ENCODE measurements around the gene RIN1.
A peak's percentile ranks its signal among the peaks of the same experiment; 100 is the strongest.
"Not testable (repeated sequence)": the region's sequence is repeated elsewhere in the genome, so short reads cannot be mapped to it uniquely, and the experiment has no call there.

The RIN1 gene

DNA sequence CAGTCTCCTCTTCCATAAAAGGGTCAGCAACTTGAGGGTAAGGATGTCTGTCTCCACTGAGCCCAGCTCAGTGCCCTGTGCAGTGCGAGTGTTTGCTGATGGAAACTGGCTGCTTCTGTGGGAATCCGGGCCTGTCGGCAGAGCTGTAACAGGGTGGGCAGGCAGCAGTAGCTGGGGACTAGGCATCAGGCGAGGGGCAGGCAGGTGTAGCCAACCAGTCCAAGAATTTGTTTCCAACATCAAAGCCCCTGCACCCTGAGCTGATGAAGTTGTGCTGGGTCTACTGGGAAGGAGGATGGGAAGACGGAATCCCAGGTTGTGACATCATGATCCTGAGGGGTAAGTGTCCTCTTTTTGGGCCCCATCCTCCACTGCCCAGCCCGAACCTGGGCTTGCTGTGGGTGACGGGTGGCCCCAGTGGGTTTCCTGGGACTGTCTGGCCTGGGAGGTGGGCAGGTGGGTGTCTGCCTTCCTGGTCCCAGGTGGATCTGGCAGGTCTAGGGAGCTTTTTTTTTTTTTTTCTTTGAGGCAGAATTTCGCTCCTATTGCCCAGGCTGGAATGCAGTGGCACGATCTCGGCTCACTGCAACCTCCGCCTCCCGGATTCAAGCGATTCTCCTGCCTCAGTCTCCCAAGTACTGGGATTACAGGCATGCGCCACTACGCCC, 24.3 kb upstream of the RIN1 start:
- DNase-seq = no peak

DNA sequence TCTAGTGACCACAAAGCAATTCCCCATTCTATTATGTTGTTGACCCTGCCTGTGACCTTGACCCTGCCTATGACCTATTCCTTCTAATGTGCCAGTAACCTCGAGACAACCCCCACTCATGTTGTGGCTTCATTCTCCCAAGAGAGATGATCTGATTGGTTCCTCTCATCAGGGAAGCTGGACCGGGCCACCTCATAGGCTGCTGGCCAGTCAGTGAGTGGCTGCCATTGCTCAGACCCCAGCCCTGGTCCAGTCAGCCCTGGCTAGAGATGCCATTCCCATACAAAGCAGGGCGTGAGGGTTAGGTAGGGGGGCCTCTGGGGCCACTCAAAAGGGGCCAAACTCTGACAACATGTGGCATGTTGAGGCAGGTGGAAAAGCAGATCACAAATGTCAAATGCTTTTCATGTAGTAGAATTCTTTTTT, 23.4 kb upstream of the RIN1 start:
- DNase-seq = no peak

DNA sequence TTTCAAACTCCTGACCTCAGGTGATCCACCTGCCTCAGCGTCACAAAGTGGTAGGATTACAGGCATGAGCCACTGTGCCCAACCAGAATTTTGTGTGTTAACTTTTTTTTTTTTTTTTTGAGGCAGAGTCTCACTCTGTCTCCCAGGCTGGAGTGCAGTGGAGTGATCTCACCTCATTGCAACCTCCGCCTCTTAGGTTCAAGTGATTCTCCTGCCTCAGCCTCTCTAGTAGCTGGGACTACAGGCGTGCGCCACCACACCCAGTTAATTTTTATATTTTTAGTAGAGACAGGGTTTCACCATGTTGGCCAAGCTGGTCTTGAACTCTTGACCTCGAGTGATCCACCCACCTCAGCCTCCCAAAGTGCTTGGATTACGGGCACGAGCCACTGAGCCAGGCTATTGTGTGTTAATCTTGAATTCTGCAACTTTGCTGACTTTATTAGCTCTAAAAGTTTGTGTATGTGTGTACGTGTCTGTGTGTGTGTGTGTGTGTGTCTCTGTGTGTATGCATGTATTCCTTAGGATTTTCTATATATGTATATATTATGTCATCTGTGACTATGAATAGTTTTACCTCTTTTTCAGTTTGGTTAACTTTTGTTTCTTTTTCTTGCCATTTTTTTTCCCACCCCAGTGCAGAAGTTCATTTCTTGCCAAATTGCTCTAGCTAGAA, 14.5 kb upstream of the RIN1 start:
- DNase-seq = not testable (repeated sequence)

DNA sequence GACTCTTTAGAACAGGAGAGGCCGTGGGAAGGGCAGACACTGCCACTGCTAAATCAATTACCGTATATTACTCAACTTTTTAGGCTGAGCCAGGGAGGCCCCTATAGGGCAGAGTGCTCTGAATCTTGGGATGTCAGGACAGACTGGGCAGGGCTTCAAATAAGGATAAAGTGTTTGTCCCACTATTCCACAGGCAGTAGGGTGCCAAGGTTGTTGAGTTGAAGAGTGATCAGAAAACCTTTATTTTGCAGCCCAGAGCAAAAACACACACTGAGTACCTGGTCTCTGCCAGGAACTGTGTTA, 12.8 kb upstream of the RIN1 start:
- no peak for DNase-seq

DNA sequence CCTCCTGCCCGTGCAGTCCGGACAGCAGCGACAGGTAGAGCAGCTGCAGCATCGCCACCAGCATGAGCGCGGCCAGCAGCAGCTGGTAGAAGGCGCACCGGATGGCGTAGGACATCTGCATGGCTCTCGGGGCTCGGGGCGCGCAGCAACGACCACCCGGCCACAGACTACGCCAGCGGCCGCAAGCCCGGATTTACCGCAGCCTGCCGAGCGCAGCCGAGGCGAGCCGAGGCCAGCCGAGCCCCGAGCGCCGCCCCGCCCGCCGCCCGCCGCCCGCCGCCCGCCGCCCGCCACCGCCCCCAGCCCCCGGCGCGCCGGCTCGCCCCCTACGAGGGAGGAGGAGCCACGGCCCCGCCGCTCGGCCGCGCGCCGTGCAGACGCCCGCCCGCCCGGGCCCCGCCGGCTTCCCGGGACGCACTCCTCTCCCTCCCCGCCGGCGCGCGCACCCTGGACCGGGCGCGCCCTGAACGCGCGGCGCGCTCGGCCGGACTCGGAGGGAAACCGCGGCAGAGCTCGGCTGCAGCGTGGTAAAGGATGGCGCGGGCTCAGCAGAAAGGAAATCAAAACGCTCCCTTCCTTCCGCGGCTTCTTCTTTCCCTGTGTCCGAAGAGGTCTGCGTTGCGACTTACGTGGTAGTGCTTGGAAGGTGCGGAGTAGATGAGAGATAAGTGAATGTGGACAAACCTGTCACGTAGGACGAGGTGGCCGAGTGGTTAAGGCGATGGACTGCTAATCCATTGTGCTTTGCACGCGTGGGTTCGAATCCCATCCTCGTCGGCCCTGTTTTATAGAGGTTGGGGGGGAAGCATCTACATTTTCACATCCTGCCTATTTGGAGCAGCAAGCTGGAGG, 11.4 kb upstream of the RIN1 start, which contains the start of gene B4GAT1:
TSS of gene B4GAT1 (minus strand) at position 205 of the 852 bp plus-strand sequence. CDS start at position 121, 84 bp downstream.
- peak; percentile 76 to 78 for DNase-seq

DNA sequence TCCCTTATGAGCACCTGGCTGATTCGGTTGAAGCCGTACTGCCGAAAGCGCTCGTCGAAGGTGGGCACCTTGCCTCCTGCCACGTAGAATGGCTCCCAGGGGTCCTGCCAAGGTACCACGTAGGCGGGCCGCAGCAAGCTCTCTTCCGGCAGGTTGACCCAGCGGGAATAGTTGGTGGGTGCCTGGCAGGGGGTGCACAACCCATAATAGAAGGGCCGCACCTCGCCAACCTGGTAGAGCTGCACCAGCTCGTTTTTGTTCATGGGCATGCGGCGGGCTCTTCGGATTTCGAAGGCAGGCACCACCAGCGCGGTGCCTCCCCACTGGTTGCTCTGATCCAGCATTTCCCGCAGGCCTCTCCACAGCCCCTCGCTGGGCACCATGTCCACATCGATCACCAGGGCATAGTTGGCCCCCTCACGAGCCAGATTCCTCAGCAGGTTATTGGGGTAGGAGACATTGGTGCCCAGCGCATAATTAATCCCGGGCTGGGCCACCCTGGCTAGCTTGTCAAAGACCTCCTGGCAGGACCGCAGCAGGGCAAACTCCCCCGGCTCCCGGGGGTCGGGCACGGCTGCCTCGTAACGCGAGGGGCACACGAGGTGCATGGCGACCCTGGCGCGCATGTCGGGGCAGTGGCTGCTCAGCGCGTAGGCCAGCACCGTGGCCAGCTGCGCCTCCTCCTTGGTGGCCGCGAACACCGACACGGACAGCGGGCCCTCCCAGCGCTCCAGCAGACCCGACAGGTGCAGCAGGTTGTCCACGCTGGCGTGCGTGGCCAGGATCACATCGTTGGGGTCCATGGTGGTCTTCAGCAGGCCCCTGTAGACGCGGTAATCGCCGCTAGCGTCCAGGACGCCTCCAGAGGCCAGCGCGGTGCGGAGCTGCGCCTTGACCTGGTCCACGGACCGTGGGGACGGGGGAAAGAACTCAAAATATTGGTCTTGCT, 10.5 kb upstream of the RIN1 start:
- DNase-seq = no peak

DNA sequence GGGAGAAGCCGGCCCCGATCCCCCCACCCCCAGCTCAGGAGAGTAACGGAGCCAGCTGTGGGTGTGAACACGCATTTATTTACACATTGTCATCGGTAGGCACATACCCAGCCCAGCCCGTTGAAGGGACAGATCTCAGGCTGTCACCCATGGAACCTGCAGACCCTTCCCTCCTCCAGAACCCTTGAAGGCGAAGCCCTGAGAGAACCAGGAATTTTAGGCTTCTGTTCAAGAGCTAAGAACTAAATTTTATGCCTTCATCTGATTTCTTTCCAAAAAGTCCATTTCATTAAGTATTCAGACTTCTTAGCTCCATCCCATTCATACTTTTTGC, 9.0 kb upstream of the RIN1 start:
- DNase-seq = no peak

DNA sequence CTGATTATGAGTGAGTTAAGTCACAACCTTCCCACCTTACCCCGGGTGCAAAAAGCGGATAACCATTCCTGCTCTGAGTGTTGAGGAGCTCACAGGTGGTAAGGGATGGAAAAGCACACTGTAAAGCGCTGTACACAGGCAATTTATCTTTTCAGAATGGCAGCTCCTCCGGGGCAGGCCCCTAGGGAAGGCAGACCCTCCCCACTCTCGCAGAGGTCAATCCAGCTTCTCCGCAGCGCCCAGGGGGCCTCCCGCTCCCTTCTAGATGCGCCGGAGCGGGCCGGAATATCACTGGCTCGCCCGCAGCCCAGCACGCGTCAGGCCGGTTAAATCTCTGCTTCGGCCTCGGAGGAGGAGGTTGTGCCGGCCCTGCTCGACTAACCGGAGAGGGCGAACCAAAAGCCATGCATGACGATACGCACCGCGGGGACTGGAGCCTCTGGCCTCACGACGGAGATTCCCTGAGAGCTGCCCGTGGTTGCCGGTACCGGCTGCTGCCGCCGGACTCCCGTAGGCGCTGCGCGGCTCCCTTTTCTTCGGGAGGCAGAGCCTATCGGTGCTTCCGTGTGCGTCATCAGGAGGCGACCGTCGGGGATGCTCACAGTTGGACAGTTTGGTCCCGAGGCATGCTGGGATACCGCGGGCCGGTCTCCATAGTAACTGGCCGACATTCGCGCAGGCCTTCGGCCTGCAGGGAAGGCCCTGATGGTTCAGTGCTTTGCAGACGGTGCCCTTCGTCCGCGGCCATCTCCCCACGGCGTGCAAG, 8.5 kb upstream of the RIN1 start, which contains the start of gene BRMS1:
TSS of gene BRMS1 (minus strand) at position 555 of the 766 bp plus-strand sequence. CDS start 2,870 bp downstream, outside the sequence.
- peak; percentile 93 to 98 for DNase-seq

DNA sequence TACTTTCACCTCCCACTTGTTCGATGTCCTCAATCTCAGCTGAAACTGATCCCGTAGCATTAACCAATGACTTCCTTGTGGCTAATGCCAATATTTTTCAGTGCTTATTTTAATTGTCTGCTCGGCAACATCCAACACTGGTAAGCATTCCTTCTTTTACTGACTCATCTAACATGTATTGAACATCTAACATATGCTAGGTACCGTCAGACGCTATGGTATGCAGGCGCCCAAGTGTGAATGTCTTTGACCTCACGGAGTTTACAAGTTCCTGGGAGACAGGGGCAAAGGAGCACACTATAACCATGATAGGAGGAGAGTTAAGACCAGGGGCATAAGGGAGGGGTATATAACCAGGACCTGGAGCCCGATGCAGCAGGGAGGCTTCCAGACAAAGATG, 6.9 kb upstream of the RIN1 start:
- DNase-seq = no peak

DNA sequence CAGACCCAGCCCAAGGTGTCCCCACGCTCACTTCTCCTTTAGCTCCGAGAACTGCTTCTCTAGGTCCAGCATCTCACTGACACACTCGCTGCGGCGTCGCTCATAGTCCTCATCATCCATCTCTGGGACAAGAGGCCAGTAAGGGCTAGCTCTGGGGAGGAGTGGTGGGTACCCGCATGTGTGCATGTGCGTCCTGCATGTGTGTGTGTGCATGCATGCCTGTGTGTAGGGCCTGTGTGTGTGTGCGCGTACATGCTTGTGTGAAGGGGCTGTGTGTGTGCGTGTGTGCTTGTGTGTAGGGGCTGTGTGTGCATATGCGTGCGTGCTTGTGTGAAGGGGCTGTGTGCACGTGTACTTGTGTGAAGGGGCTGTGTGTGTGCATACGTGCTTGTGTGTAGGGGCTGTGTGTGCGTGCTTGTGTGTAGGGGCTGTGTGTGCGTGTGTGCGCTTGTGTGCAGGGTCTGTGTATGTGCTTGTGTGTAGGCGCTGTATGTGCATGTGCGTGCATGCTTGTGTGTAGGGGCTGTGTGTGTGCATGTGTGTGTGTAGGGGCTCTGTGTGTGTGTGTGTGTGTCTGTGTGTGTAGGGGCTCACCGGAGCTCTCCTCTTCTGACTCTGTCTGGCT, 5.4 kb upstream of the RIN1 start:
- DNase-seq = no peak

DNA sequence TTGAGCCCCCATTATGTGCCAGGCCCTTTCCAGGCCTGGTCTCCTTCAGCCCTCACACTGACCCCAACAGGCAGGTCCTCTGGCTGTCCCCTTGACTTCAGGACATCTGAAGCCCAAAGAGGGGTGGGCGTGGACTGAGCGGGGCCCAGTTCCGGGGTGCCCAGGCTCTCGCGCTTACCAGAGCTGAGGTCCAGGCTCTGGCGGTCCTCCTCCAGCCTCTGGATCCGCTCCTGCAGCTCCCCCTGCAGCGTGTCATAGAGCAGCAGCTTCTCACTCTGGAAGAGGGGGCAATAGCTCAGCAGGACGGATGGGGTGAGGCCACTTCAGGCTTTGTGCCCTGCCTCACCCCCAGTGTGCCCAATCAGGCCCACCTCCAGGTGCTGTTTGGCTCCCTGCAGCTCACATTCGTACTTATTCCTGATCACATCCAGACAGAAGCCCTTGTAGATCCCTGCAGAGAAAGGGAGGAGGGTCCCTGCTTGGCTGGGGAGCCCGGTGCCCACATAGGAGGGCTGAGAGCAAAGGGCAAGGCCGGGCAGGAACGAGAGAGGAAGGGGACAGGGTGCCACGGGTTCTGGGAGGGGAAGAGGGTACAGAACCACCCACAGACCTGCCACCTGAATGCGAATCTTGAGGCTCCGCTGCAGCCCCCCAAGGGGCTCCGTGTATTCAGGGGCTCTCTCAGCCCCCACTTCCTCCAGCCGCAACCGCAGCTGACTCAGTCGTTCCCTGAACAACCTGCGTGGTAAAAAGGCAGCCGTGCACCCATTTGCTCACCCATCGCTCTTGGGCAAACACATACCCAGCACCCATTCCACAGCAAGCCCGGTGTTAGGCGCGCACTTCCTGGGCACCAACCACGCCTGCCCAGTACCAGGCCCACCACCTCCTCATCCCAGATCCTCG, 4.6 kb upstream of the RIN1 start:
- no peak for DNase-seq

DNA sequence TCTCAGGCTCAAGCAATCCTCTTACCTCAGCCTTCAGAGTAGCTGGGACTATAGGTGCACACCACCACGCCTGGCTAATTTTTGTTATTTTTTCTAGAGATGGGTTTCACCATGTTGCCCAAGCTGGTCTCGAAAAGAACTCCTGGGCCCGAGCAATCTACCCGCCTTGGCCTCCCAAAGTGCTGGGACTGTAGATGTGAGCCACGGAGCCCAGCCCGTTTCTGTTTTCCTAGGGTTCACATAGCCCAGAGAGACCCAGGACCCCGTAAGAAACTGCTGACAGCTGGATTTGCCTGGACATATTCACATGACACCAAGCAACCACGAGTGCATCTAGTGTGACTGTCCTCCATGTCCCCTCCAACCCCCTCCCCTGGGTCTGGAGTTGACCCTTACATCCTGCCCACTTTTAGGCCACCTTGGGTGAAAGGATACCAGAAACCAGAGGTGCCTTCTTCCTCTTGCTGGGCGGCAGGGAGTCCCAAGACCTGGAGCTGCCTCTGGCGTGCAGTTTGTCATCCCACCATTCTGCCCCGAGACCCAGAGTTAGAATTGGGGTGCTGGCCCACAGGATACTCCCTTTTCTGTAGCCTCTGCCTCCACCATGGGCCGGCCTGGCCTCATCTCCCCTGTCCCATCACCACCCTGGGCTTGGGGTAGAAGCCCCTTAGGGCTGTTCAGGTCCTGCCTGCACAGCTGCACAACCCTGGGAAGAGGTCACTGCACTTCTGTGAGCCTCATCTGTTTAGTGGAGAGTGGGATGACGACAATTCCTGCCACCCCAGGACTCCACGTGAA, 3.7 kb upstream of the RIN1 start:
- no peak for DNase-seq

DNA sequence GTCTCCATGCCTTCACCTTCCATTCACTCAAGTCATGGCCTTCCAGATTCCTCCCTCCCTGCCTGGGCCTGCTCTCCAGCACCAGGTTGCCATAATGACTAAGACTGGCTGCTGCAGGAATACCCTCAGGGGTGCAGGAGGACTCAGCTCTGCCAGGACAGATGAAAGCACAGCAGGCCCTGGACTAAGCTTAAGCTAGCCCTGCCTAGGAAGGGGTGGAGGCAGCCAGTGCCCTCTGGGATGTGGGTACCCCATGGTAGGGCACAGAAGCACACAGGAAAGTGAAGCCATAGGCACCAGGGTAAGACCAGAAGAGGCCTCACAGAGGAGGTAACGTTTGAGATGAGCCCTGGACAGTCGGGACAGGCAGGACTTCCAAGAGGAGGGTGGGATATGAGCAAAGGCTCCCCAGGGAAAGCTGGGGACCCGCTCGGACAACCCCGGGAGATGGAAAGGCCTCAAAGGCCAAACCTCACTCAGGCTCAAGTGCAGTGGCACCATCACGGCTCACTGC, 3.0 kb upstream of the RIN1 start:
- no peak for DNase-seq

DNA sequence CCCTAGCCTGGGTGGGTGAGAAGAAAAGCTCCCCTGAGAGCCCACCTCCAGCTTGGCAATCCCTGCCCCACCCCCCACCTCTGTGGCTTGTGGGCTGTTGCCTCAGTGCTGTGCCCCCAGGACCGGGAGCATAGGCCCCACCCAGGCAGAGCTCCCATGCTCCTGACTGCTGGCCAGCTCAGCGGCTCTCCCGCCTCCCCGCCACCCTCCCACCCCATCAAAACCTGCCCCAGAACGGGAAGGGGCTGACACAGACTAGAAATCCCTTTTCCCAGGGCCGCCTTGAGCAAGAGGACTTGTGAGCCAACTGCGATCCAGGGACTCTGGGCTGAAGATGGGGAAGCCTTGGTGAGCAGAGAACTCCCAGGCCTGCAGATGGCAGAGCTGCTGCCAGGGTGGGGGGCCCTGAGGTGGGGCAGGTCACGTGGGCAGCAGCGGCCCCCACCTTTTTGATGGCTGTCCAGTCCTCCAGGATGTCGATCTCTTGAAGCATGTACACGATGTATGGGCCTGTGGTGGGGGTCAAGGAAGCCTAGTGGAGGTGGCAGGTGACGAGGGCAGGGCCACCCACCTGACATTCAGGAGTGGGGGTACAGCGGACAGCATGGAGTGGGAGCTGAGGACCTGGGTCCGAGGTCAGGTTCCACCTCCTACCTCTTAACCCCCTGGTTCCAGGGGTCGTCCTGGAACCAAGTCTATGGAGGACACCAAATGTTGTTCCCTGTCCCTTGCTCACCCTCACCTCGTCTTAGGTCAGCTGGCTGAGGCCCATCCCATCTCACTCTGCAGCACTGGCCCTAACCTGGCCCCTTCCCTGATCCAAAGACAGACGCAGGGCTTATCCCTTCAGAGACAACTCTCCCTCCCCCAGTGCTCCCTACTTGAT, 2.3 kb upstream of the RIN1 start:
- no peak for DNase-seq

DNA sequence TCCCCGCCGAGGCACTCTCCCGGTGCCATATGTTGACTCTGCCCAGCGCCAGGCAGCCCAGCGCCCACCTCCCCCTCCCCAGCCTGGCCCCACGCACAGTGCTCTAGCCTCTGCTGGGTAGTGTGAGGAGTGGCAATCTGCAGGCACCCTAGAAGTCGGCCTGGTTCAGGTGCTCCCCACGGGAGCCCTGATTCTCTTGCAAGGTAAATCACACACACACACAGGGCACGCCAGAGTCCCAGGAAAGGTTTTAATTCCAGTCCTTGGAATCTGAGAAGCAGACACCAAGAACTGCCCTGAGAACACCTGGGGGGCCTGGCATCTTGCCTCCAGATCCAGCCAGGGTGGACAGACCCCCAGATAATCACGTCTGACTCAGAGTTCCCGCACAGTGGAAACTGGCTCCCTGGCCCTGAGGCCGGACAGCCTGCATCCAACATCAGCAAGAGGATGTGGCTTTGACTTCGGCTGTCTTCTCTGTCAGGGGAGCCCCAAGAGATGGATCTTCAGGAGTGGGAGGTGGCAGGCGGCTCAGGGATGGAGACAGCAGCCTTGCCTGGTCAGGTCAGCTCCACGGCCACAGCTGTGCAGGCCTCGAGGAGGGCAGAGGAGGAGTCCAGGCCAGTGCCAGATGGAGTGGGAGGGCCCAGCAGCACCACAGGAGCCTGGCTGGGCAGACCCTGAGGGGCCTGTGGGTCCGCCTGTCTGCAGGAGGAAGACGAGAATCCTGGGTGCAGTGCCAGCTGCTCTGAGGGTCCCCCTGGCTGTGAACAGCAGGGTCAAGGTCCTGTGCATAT, 1.1 kb upstream of the RIN1 start:
- no peak for DNase-seq

DNA sequence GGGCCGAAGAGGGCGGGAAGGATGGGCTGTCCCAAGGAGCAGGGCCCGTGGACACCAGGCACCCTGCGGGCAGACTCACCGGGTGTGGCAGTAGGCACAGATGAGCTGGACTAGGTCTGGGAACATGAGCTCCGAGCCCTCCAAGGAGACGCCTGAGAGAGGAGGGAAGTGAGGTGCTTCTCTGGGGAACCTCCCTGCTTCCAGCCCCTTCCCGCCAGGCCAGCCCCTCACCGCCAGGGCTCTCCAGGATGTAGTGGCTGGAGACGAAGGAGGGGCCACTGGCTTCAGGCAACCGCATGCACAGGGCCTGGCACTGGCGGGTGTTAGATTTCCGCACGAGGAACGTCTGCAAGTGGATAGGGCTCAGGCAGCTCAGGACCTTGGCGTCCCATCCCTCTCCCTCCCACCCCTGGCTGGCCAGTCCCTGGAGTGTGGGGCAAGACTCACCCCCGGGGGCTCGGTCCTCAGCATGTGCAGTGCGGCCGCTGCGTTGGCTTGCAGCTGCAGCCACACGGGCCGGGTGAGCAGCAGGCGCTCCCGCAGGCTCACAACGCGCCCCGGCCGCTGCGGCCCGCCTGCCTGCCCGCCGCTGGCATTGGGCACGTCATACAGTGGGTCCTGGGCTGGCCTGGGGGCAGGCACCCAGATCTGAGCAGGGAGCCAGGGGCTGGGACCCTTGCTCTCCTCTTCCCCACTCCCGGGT, 552 bp downstream of the RIN1 start:
- no peak for DNase-seq
